Measurements from ENCODE around the gene PTBP1. TPM values are rescaled to one million over a fixed set of nuclear protein-coding genes. Genes with fewer than 3 reads are reported as not detected.

PTBP1 gene
- polyA plus RNA-seq, 3 donors = 62.4 to 117 (median 81.6) TPM

DNA sequence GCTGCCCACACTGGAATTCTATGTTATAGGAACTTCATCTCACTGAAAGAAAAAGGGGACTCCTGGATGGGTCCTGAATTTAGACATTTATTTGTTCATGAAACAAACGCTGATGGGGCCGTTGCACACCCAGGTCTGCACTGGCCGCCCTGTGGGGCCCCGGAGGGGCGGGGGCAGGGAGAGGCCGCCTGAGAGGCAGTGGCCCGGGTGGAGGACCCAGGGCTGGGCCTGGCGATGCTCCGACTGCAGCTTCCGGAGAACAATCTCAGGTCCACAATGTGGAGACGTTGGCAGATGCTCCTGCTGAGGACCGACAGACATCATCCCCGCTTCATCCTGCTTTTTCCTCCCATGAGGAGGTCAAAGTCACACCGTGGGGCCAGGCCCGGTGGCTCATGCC, 16.3 kb upstream of the PTBP1 start:
- intact Hi-C loops (cut with micrococcal nuclease) = no loop called here
- DNase-seq = no peak
- Histone ChIP-seq H3K27ac (ENCODE audit: low read depth in 1 of 2, low read length in 2 of 2) (no peak overlapping the region), H3K4me1 (ENCODE audit: control insufficient read depth in 1 of 2, insufficient read depth in 2 of 2, low read length in 2 of 2) (no peaks in the 10 kb centered on the region), H3K4me2 (replicated peaks; ENCODE audit: extremely low read depth, low read length, poor library complexity, severe bottlenecking) (no peak overlapping the region), H4K20me1 (ENCODE audit: insufficient read depth, low read length) (no peaks in the 10 kb centered on the region), H3K9me3 (replicated peaks in 1 of 2; ENCODE audit: control insufficient read depth in 1 of 2, insufficient read depth in 1 of 2, low read length in 2 of 2) (no peaks in the 10 kb centered on the region), H3K36me3 (replicated peaks in 1 of 2; ENCODE audit: control insufficient read depth in 1 of 2, insufficient read depth in 2 of 2, low read length in 2 of 2) (no peaks in the 10 kb centered on the region), H3K27me3 (ENCODE audit: control insufficient read depth in 2 of 2, insufficient read depth in 2 of 2, low read length in 2 of 2) (peaks cover 0 to 2% of the 10 kb centered on the region in 2 donors), H3K9ac (ENCODE audit: insufficient read depth, low read length, poor library complexity, severe bottlenecking) (no peak overlapping the region), H3K79me2 (ENCODE audit: insufficient read depth, low read length) (no peaks in the 10 kb centered on the region), H2AFZ (ENCODE audit: insufficient read depth, low read depth, low read length, poor library complexity, severe bottlenecking) (no peak overlapping the region), H3K4me3 (replicated peaks in 1 of 3; ENCODE audit: low read depth in 2 of 3, low read length in 3 of 3) (no peak overlapping the region)
- Mint-ChIP-seq H3K27me3 (ENCODE audit: low read depth in 3 of 3) (peaks cover 10 to 21% (median 18%) of the 10 kb centered on the region in 3 donors), H3K4me3 (no peak overlapping the region), H3K9me3 (peaks cover 0 to 4% (median 0%) of the 10 kb centered on the region in 7 donors), H3K27ac (no peak overlapping the region), H3K36me3 (no peaks in the 10 kb centered on the region), H3K4me1 (peaks cover 2% of the 10 kb centered on the region)
- no peak for TF ChIP-seq CTCF (IDR thresholded peaks at IDR 0.05)
- 97% methylated on average over 15 of the region's 15 CpGs for WGBS (ENCODE audit: insufficient coverage)

DNA sequence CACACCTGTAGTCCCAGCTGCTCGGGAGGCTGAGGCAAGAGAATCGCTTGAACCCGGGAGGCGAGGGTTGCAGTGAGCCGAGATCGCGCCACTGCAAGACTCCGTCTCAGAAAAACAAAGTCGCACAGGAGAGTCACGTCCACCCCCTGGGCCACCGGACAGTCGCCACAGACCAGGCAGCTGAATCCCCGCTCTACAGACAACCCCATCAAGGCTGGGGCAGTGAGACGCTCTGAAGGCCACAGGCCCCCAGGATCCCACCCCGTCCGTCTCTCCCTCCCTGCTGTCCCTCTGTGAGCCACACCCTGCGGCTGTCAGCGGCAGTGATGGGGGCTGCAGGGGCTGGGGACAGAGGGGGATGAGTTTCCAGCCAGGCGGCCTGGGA, 15.5 kb upstream of the PTBP1 start:
- Histone ChIP-seq H3K4me3 (replicated peaks in 1 of 3; ENCODE audit: low read depth in 2 of 3, low read length in 3 of 3) (no peak overlapping the region), H3K4me2 (replicated peaks; ENCODE audit: extremely low read depth, low read length, poor library complexity, severe bottlenecking) (no peak overlapping the region), H3K4me1 (ENCODE audit: control insufficient read depth in 1 of 2, insufficient read depth in 2 of 2, low read length in 2 of 2) (no peaks in the 10 kb centered on the region), H3K27ac (ENCODE audit: low read depth in 1 of 2, low read length in 2 of 2) (no peak overlapping the region), H3K9ac (ENCODE audit: insufficient read depth, low read length, poor library complexity, severe bottlenecking) (no peak overlapping the region), H3K9me3 (replicated peaks in 1 of 2; ENCODE audit: control insufficient read depth in 1 of 2, insufficient read depth in 1 of 2, low read length in 2 of 2) (no peaks in the 10 kb centered on the region), H3K79me2 (ENCODE audit: insufficient read depth, low read length) (no peaks in the 10 kb centered on the region), H3K36me3 (replicated peaks in 1 of 2; ENCODE audit: control insufficient read depth in 1 of 2, insufficient read depth in 2 of 2, low read length in 2 of 2) (no peaks in the 10 kb centered on the region), H2AFZ (ENCODE audit: insufficient read depth, low read depth, low read length, poor library complexity, severe bottlenecking) (no peak overlapping the region), H3K27me3 (ENCODE audit: control insufficient read depth in 2 of 2, insufficient read depth in 2 of 2, low read length in 2 of 2) (peaks cover 0 to 2% of the 10 kb centered on the region in 2 donors), H4K20me1 (ENCODE audit: insufficient read depth, low read length) (no peaks in the 10 kb centered on the region)
- WGBS (ENCODE audit: insufficient coverage) = 98% methylated on average over 10 of the region's 19 CpGs
- H3K9me3 Mint-ChIP-seq = peaks cover 0 to 4% (median 0%) of the 10 kb centered on the region in 7 donors
- H3K27me3 Mint-ChIP-seq (ENCODE audit: low read depth in 3 of 3) = peaks cover 11 to 21% (median 18%) of the 10 kb centered on the region in 3 donors
- no peak overlapping the region for H3K4me3 Mint-ChIP-seq
- no peak overlapping the region for H3K27ac Mint-ChIP-seq
- no peaks in the 10 kb centered on the region for H3K36me3 Mint-ChIP-seq
- intact Hi-C loops (cut with micrococcal nuclease) = no loop called here
- DNase-seq = no peak
- no peak for TF ChIP-seq CTCF (IDR thresholded peaks at IDR 0.05)
- peaks cover 2% of the 10 kb centered on the region for H3K4me1 Mint-ChIP-seq
